ENCODE results near the gene NHS. TPM values are rescaled to one million over a fixed set of nuclear protein-coding genes. Genes with fewer than 3 reads are reported as not detected.

Gene NHS
- total RNA-seq, 1 experiment from 2014 or later = 19.5 TPM

DNA sequence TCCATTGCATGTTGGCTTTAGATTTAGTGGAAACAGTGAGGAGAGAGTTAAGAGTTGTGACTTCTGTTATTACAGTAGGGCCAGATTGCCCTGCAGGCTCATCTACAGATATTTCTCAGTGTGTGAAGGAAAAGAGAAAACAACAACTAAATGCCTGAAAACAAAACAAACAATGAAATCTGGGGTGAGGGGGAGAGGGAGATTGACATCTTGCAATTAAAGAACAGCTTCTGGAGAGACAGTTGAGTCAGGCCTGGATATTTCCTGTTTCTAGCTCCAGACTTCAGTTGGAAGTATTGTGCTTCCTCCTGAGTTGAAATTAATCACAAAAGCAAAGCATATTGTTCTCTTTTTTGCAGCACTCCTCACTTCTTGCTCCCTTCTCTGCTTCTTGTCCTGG, 254.0 kb downstream of the NHS start:
- no peaks in the 10 kb centered on the region for H3K36me3 Mint-ChIP-seq (ENCODE audit: insufficient read depth, unreplicated experiment)
- DNase-seq = no peak
- H3K9me3 Mint-ChIP-seq (ENCODE audit: low read depth, unreplicated experiment) = no peaks in the 10 kb centered on the region
- CTCF ChIA-PET = no interaction called here
- TF ChIP-seq, protein P1, sequence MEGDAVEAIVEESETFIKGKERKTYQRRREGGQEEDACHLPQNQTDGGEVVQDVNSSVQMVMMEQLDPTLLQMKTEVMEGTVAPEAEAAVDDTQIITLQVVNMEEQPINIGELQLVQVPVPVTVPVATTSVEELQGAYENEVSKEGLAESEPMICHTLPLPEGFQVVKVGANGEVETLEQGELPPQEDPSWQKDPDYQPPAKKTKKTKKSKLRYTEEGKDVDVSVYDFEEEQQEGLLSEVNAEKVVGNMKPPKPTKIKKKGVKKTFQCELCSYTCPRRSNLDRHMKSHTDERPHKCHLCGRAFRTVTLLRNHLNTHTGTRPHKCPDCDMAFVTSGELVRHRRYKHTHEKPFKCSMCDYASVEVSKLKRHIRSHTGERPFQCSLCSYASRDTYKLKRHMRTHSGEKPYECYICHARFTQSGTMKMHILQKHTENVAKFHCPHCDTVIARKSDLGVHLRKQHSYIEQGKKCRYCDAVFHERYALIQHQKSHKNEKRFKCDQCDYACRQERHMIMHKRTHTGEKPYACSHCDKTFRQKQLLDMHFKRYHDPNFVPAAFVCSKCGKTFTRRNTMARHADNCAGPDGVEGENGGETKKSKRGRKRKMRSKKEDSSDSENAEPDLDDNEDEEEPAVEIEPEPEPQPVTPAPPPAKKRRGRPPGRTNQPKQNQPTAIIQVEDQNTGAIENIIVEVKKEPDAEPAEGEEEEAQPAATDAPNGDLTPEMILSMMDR (IDR thresholded peaks at IDR 0.05; ENCODE audit: unreplicated experiment) = no peak
- peaks cover 13% of the 10 kb centered on the region for H3K4me1 Mint-ChIP-seq (ENCODE audit: low read depth, unreplicated experiment)
- intact Hi-C loops (cut with micrococcal nuclease; ENCODE audit: unreplicated experiment) = no loop called here
- no peak overlapping the region for H3K4me3 Mint-ChIP-seq (ENCODE audit: low read depth, unreplicated experiment)
- BruUV-seq (replicated peaks) = no TSS peak
- no peak overlapping the region for H3K27ac Mint-ChIP-seq (ENCODE audit: unreplicated experiment)
- no peaks in the 10 kb centered on the region for H3K27me3 Mint-ChIP-seq (ENCODE audit: unreplicated experiment)

DNA sequence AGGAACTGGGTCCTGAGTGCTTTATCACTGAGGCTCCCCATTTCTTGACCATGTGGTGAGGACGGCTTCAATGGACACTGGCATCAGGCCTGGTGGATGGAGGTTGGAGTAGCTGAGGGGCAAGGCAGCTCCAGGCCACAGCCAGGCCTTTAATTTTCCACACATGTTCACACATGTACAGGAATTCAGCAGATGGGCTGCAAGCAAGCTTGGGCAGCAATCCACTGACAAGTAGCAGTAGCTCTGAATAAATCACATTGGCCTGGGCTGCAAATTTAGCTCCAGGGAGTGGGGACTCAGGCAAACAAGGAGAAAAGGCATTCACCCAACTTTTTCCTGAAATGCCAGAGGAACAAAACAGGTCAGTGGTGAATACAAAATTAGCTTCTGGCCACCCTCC, 254.5 kb downstream of the NHS start:
- intact Hi-C loops (cut with micrococcal nuclease; ENCODE audit: unreplicated experiment) = no loop called here
- Mint-ChIP-seq H3K4me3 (ENCODE audit: low read depth, unreplicated experiment) (no peak overlapping the region), H3K27ac (ENCODE audit: unreplicated experiment) (no peak overlapping the region), H3K27me3 (ENCODE audit: unreplicated experiment) (no peaks in the 10 kb centered on the region), H3K9me3 (ENCODE audit: low read depth, unreplicated experiment) (no peaks in the 10 kb centered on the region), H3K36me3 (ENCODE audit: insufficient read depth, unreplicated experiment) (no peaks in the 10 kb centered on the region), H3K4me1 (ENCODE audit: low read depth, unreplicated experiment) (peaks cover 18% of the 10 kb centered on the region)
- TF ChIP-seq, protein P1 (IDR thresholded peaks at IDR 0.05; ENCODE audit: unreplicated experiment) = no peak
- no peak for DNase-seq
- no TSS peak for BruUV-seq (replicated peaks)
- CTCF ChIA-PET = no interaction called here

DNA sequence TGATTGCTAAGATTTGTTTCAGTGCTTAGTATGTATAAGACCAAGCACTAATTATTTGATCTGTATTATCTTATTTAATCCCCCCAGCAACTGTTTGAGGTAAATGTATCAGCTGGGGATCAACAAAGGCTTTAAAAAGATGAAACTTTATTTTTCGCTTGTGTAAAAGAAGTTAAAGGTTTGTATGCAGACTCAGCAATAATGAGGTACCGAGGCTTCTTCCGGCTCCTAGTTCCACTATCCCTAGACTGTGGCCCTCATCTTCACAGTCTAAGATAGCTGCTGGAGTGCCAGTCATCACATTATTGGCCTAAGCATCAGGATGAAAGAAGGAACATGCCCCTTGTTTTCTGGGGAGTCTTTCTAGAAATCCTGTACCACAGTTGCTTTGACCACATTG, 256.6 kb downstream of the NHS start:
- Mint-ChIP-seq H3K27me3 (ENCODE audit: unreplicated experiment) (no peaks in the 10 kb centered on the region), H3K9me3 (ENCODE audit: low read depth, unreplicated experiment) (no peaks in the 10 kb centered on the region), H3K36me3 (ENCODE audit: insufficient read depth, unreplicated experiment) (peaks cover 4% of the 10 kb centered on the region), H3K4me3 (ENCODE audit: low read depth, unreplicated experiment) (no peak overlapping the region), H3K27ac (ENCODE audit: unreplicated experiment) (no peak overlapping the region), H3K4me1 (ENCODE audit: low read depth, unreplicated experiment) (peaks cover 31% of the 10 kb centered on the region)
- TF ChIP-seq, protein P1 (IDR thresholded peaks at IDR 0.05; ENCODE audit: unreplicated experiment) = no peak
- BruUV-seq (replicated peaks) = no TSS peak
- intact Hi-C loops (cut with micrococcal nuclease; ENCODE audit: unreplicated experiment) = no loop called here
- CTCF ChIA-PET = no interaction called here
- DNase-seq = no peak

DNA sequence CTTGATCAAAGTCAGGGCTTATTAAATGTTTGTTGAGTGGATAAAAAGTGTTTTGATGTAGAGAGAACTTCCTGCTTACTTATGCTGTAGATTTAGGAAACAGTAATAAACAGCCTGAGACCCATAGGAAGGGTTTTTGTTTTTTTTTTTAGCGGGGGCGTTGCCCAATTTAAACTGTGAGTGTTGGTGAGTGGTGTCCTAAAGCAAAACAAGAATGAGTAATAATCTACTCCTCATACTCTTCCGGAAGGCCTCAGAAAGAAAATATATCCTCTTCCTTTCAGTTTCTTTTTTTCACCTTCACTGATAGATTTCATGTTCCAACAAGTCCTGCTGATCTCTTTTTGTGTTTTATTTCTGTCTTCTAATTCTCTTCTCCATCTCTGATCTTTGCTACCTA, 257.9 kb downstream of the NHS start:
- TF ChIP-seq, protein P1 (IDR thresholded peaks at IDR 0.05; ENCODE audit: unreplicated experiment) = no peak
- Mint-ChIP-seq H3K4me1 (ENCODE audit: low read depth, unreplicated experiment) (peaks cover 37% of the 10 kb centered on the region), H3K27me3 (ENCODE audit: unreplicated experiment) (no peaks in the 10 kb centered on the region), H3K9me3 (ENCODE audit: low read depth, unreplicated experiment) (no peaks in the 10 kb centered on the region), H3K27ac (ENCODE audit: unreplicated experiment) (peak overlapping the region; percentile 51), H3K36me3 (ENCODE audit: insufficient read depth, unreplicated experiment) (peaks cover 4% of the 10 kb centered on the region), H3K4me3 (ENCODE audit: low read depth, unreplicated experiment) (peak overlapping the region; percentile 23)
- BruUV-seq (replicated peaks) = no TSS peak
- intact Hi-C loops (cut with micrococcal nuclease; ENCODE audit: unreplicated experiment) = no loop called here
- CTCF ChIA-PET = no interaction called here
- no peak for DNase-seq

Data from Calu3 (cell line).